Heart left ventricle (tissue), 16 donors: ENCODE measurements around the gene CBX1. TPM values are rescaled to one million over a fixed set of nuclear protein-coding genes. Genes with fewer than 3 reads are reported as not detected.

Experiments
- ATAC-seq, 4 donors: fragments of 200-7000 bp; cut with Tn5 transposase; one replicate each; pipeline ENCODE4 v1.9.1; 2020 to 2022; ENCODE audit warnings: moderate library complexity in 4 of 4, mild to moderate bottlenecking in 3 of 4, moderate number of reproducible peaks in 1 of 4
- DNase-seq, 5 donors: peaks; one replicate each; pipeline ENCODE4 v3.0.0-alpha.2; 2020
- H3K27ac ChIP-seq, 12 donors: fragments of 200-600 bp; sonication (generic) in 4 of 12; one replicate each; pipeline versions ENCODE4 v1.5.0 to v1.8.0; 2016 to 2022; ENCODE audit warnings: mild to moderate bottlenecking in 2 of 12
- H3K27me3 ChIP-seq, 9 donors: fragments of 200-600 bp; sonication (generic) in 2 of 9; one replicate each; pipeline versions ENCODE4 v1.5.1 to v1.8.0; 2016 to 2022; ENCODE audit warnings: mild to moderate bottlenecking in 3 of 9
- H3K36me3 ChIP-seq, 9 donors: fragments of 200-600 bp; sonication (generic) in 2 of 9; one replicate each; pipeline versions ENCODE4 v1.5.0 to v1.8.0; 2018 to 2022; ENCODE audit warnings: mild to moderate bottlenecking in 2 of 9
- H3K4me1 ChIP-seq, 12 donors: fragments of 200-600 bp; sonication (generic) in 4 of 12; one replicate each; pipeline versions ENCODE4 v1.5.0 to v1.8.0; 2016 to 2022; ENCODE audit warnings: mild to moderate bottlenecking in 3 of 12
- H3K4me3 ChIP-seq, 12 donors: fragments of 200-600 bp; sonication (generic) in 4 of 12; one replicate each; pipeline versions ENCODE4 v1.5.0 to v1.8.0; 2017 to 2022; ENCODE audit warnings: mild to moderate bottlenecking in 9 of 12, moderate library complexity in 4 of 12
- H3K9me3 ChIP-seq, 12 donors: fragments of 200-600 bp; sonication (generic) in 4 of 12; one replicate each; pipeline versions ENCODE4 v1.5.0 to v1.8.0; 2016 to 2022; ENCODE audit warnings: mild to moderate bottlenecking in 1 of 12
- POLR2A ChIP-seq, 2 donors: fragments of 450-650 bp; IDR thresholded peaks; one replicate each; pipeline ENCODE4 v1.6.1; 2017; ENCODE audit warnings: antibody characterized with exemption in 2 of 2, mild to moderate bottlenecking in 2 of 2, moderate library complexity in 2 of 2
- WGBS, 4 donors: extraction: QIAGEN DNeasy Blood & Tissue Kit in 2 of 4; methylation state at CpG; one replicate each; pipeline versions ENCODE4 v1.1.5 to v1.1.7; 2013 to 2018; 5-methylcytosine and 5-hydroxymethylcytosine counted together
- intact Hi-C, 10 donors: fragments of 100-400 bp; cut with DNase I; formaldehyde crosslinking; loops; one replicate each; pipeline versions ENCODE4 v1.11.1 to v1.14.2; 2022
- polyA plus RNA-seq, 2 donors: library from polyadenylated mRNA; stranded (reverse); fragments of 200-250 nt; gene quantifications; one replicate each; pipeline ENCODE4 v1.2.3, GENCODE V29; 2013
- total RNA-seq, 9 donors: library from RNA; depleted of rRNA in 2 of 9; stranded (reverse); fragments of >200 nt in 2 of 9; fragmentation: NEBNext Ultra II Directional in 3 of 9; extraction: Animal tissue kit (Norgen Biotek cat#: 25700) in 3 of 9; gene quantifications; one replicate each; pipeline versions ENCODE4 v1.1.0 to v1.2.4, GENCODE V29; 2016 to 2023
- TF ChIP-seq, protein P1 (sequence below), 12 donors: fragments of 200-600 bp; sonication (generic) in 4 of 12; IDR thresholded peaks; one replicate each; pipeline versions ENCODE4 v1.5.0 to v1.8.0; 2018 to 2022; ENCODE audit warnings: antibody characterized with exemption in 12 of 12, mild to moderate bottlenecking in 5 of 12
- donor health status: ischemic (EF 13 %, LVEDD 7.1; RV severe dilation, severe dysfunction).
- donor health status: healthy with polysubstance abuse.
- donor health status: DM: no; HTN: yes; CAD: no.
- donor health status: DM: no; HTN: no; CAD: no.
- donor health status: ischemic (EF 25% LVEDD 6.9; RV normal size, moderate dysfunction).
- donor health status: ischemic (EF 25% LVEDD 5.7; RV mildly dilated, moderate dysfunction).
- donor health status: healthy.
- donor health status: DM: yes; HTN: yes; CAD: no.
- donor health status: ischemic (EF 35%, LVEDD 5.7; RV mildly dilated, moderate dysfunction).
- donor health status: nonischemic (EF 11% LVEDD 7.7; RV severe dilation, severe dysfunction).
- donor health status: DM: yes; HTN: yes; CAD: no.
- donor health status: PGD.
- donor health status: ischemic (EF 29% LVEDD 5.4; RV normal size, mild dysfunction).
- donor health status: nonischemic (EF 23%, LVEDD 6.1; RV moderate dilation, normal function).

CBX1 gene
- total and polyA plus RNA-seq, 11 donors, result 24.6 to 51.7 (median 37.9) TPM

DNA sequence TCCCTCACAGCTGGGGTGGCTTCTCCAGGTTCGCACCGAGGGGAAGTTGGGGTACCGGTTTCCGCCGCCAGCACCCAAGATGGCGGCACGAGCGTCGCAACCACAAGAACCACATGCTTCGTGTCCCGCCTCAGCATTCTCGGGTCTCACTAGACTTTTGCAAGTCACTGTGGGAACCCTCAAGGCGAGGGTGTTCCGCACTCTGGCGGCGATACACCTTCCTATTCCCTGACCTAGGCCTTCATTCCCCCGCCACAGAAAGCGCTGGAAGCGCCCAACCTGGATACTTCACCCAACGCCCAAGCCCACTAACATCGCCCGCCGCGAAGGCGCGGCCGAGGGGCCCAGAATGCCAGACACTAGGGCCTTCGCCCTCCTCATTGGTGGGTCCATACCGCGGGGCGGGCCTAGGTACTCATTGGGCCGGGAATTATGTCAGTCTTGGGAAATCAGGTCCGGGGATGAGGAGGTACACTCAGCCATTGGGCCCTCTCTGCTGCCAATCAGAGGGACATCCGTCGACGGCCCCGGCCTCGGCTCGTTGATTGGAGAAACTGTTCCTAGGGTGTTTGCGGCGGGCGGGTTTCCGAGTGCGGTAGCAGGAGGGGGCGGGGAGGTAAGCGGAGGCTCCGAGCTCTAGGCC is 53.4 kb downstream of the CBX1 start, which contains the start of gene NFE2L1:
Gene NFE2L1, plus strand, starts transcription at position 619 of the 643 bp plus-strand sequence. CDS start 2,760 bp downstream, outside the sequence.
- Histone ChIP-seq H3K27ac (peak within 1 kb of the TSS; percentile 96 to 100 (median 99)), H3K27me3 (no peaks in the 10 kb centered on the region), H3K9me3 (no peaks in the 10 kb centered on the region), H3K4me1 (peaks cover 9 to 61% (median 49%) of the 10 kb centered on the region in 12 donors), H3K36me3 (peaks cover 0 to 17% (median 9%) of the 10 kb centered on the region in 9 donors), H3K4me3 (peak within 1 kb of the TSS; percentile 52 to 96 (median 86))
- TF ChIP-seq, protein P1, sequence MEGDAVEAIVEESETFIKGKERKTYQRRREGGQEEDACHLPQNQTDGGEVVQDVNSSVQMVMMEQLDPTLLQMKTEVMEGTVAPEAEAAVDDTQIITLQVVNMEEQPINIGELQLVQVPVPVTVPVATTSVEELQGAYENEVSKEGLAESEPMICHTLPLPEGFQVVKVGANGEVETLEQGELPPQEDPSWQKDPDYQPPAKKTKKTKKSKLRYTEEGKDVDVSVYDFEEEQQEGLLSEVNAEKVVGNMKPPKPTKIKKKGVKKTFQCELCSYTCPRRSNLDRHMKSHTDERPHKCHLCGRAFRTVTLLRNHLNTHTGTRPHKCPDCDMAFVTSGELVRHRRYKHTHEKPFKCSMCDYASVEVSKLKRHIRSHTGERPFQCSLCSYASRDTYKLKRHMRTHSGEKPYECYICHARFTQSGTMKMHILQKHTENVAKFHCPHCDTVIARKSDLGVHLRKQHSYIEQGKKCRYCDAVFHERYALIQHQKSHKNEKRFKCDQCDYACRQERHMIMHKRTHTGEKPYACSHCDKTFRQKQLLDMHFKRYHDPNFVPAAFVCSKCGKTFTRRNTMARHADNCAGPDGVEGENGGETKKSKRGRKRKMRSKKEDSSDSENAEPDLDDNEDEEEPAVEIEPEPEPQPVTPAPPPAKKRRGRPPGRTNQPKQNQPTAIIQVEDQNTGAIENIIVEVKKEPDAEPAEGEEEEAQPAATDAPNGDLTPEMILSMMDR (IDR thresholded peaks at IDR 0.05), result no peak
- TF ChIP-seq POLR2A (IDR thresholded peaks at IDR 0.05), result peak in 1 of 2 donors; percentile 56
- 0 to 2% (median 1%) methylated on average over 10 to 47 of the region's 47 CpGs for whole genome bisulfite sequencing, 4 donors
- intact Hi-C loops, result loop anchor here in 3 of 10 donors (1.0 kb wide), 2 partner anchors 22 to 23 kb away; no protein-coding TSS in a partner anchor
- DNase-seq (peak; percentile 99 to 100 (median 100)), ATAC-seq (peak; percentile 86 to 95 (median 90))

GRCh38 chr17:48047113-48047740 is 54.1 kb downstream of the CBX1 start:
- TF ChIP-seq, protein P1 (IDR thresholded peaks at IDR 0.05), result no peak
- no peak for TF ChIP-seq POLR2A (IDR thresholded peaks at IDR 0.05)
- no peaks in the 10 kb centered on the region for H3K9me3 ChIP-seq
- peak overlapping the region; percentile 27 to 96 (median 86) for H3K4me3 ChIP-seq
- DNase-seq (no peak), ATAC-seq (no peak)
- intact Hi-C loops, result no loop called here
- peak overlapping the region; percentile 96 to 100 (median 99) for H3K27ac ChIP-seq
- peaks cover 7 to 55% (median 42%) of the 10 kb centered on the region in 12 donors for H3K4me1 ChIP-seq
- peaks cover 0 to 12% (median 9%) of the 10 kb centered on the region in 9 donors for H3K36me3 ChIP-seq
- no peaks in the 10 kb centered on the region for H3K27me3 ChIP-seq
- 6 to 7% (median 7%) methylated on average over 25 to 26 of the region's 26 CpGs for WGBS, 4 donors

DNA sequence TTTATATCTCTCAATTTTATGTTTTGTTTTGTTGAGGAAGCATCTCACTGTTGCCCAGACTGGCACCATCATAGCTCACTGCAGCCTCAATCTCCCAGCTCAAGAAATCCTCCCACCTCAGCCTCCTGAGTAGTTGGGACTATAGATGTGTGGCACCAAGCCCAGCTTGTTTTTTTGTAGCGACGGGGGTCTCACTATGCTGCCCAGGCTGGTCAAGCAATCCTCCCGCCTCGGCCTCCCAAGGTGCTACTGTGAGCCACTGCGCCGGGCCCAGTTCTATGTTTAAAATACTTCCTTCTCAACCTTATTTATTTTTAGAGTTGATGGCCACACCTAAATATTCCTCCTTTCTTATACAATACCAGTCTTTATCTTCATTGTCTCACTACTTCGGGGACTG is 55.0 kb downstream of the CBX1 start:
- Histone ChIP-seq H3K27ac (peak overlapping the region in 2 of 12 donors; percentile 13 to 30), H3K4me1 (peaks cover 5 to 46% (median 33%) of the 10 kb centered on the region in 12 donors), H3K9me3 (no peaks in the 10 kb centered on the region), H3K36me3 (peaks cover 0 to 9% (median 6%) of the 10 kb centered on the region in 9 donors), H3K27me3 (no peaks in the 10 kb centered on the region), H3K4me3 (peak overlapping the region in 1 of 12 donors; percentile 89)
- DNase-seq, result peak in 1 of 5 donors; percentile 28
- ATAC-seq, result no peak
- intact Hi-C loops, result no loop called here
- WGBS, 4 donors, result 88 to 93% (median 91%) methylated on average over 7 of the region's 7 CpGs
- TF ChIP-seq POLR2A (IDR thresholded peaks at IDR 0.05), result no peak

DNA sequence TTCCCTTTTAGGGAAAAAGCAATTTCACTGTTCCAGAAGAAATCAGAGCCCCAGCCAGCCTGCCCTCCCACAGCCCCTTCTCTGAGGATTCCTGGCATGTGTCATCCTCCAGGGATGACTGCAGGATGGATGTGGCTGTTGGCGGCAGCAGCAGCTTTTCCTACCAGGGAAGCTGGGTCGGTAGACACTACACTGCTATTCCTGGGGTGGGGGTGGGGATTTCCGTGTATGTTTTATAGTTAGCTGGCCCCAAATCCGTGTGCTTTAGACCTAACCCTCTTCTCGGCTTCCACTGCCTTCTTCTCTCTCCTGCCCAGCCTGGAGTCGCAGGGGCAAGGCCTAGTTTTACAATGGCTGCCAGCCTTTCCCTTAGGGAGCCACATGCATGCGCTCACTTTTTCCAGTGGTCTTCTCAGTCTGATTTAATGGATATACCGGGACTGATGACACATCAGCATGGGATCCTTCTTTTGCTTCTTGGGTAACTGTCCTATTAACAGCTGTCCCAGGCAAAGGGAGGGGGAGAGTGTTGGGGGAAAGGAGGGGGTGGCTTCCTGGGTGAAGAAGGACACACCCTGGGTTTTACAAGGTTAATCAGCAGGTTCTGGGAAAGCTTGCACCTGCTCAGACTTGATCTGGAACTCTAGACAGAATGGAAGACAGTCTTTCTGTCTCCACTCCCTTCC is 55.8 kb downstream of the CBX1 start:
- no peaks in the 10 kb centered on the region for H3K9me3 ChIP-seq
- H3K4me3 ChIP-seq, result no peak overlapping the region
- intact Hi-C loops, result no loop called here
- peaks cover 0 to under 1% (median 0%) of the 10 kb centered on the region in 9 donors for H3K36me3 ChIP-seq
- peak overlapping the region in 4 of 12 donors; percentile 17 to 54 (median 32) for H3K27ac ChIP-seq
- 48 to 74% (median 59%) methylated on average over 7 to 8 of the region's 8 CpGs for WGBS, 4 donors
- TF ChIP-seq, protein P1 (IDR thresholded peaks at IDR 0.05), result no peak
- TF ChIP-seq POLR2A (IDR thresholded peaks at IDR 0.05), result no peak
- H3K27me3 ChIP-seq, result no peaks in the 10 kb centered on the region
- peak in 1 of 5 donors; percentile 36 for DNase-seq
- peaks cover 0 to 37% (median 25%) of the 10 kb centered on the region in 12 donors for H3K4me1 ChIP-seq
- ATAC-seq, result no peak
